K562 (cell line): Measurements from ENCODE around the gene TENM4. TPM values are rescaled to one million over a fixed set of nuclear protein-coding genes. Genes with fewer than 3 reads are reported as not detected.

ENCODE experiments used
- ATAC-seq: fragments of 200-7000 bp; cut with Tn5 transposase; 3 replicates; pipeline ENCODE4 v1.9.1; 2020; ENCODE audit warnings: moderate library complexity
- BruUV-seq: library from RNA; stranded (reverse); fragments of 400-500 nt; replicated peaks from 2 replicates; lab custom pipeline; 2021; lab: Mats Ljungman, UMichigan
- CTCF ChIA-PET: fragments of 300-600 bp; formaldehyde crosslinking; extraction: SDS; loops from one replicate; lab custom pipeline; 2021; ENCODE audit warnings: low intra/inter-chr PET ratio; lab: Yijun Ruan, JAX
- POLR2A ChIA-PET: fragments of 300-600, 350-650 bp; sonication (Branson Sonifier 250); formaldehyde crosslinking; extraction: SDS; loops from one replicate; lab custom pipeline; 2021; ENCODE audit warnings: antibody characterized with exemption, inconsistent platforms; lab: Yijun Ruan, JAX
- DNase-seq, 4 experiments: peaks; one replicate each; pipeline versions ENCODE4 v3.0.0 to v3.0.0-alpha.2; 2011 to 2018; ENCODE audit warnings: low spot score in 3 of 4, mixed read lengths in 3 of 4; ENCODE audit errors: extremely low read depth in 1 of 4
- FAIRE-seq: peaks from 2 replicates; lab custom pipeline; 2011; peaks lifted over from hg19 to GRCh38; lab: Jason Lieb, UNC
- H2AFZ ChIP-seq: 2 replicates; pipeline ENCODE4 v1.6.0; 2011; ENCODE audit warnings: low read depth, low read length, control low read depth, inconsistent platforms
- H3K27ac ChIP-seq: fragments of 200-600 bp; 3 replicates; pipeline ENCODE4 v1.8.0; 2011; ENCODE audit warnings: low read depth, mild to moderate bottlenecking, control low read depth, inconsistent platforms, low read length, moderate library complexity, mixed read lengths; ENCODE audit errors: extremely low read depth
- H3K27me3 ChIP-seq, 2 experiments: fragments of 300-600 bp in 1 of 2; 2 replicates in 1 of 2; 3 replicates in 1 of 2; pipeline versions ENCODE4 v1.6.0 to v1.8.0; 2011; ENCODE audit warnings: inconsistent platforms in 2 of 2, low read length in 2 of 2, mild to moderate bottlenecking in 1 of 2, mixed read lengths in 1 of 2, moderate library complexity in 1 of 2; ENCODE audit not compliant: control insufficient read depth in 2 of 2, insufficient read depth in 2 of 2
- H3K36me3 ChIP-seq: fragments of 300-600 bp; 3 replicates; pipeline ENCODE4 v1.8.0; 2011; ENCODE audit warnings: mild to moderate bottlenecking, low read length, inconsistent platforms; ENCODE audit not compliant: control insufficient read depth, insufficient read depth
- H3K4me1 ChIP-seq, 2 experiments: fragments of 200-600 bp in 1 of 2; replicated peaks in 1 of 2; 2 replicates in 1 of 2; 3 replicates in 1 of 2; pipeline versions ENCODE4 v1.5.1 to v1.8.0; 2011; ENCODE audit warnings: inconsistent platforms in 2 of 2, low read length in 2 of 2, mild to moderate bottlenecking in 1 of 2, mixed read lengths in 1 of 2, moderate library complexity in 1 of 2; ENCODE audit not compliant: control insufficient read depth in 2 of 2, insufficient read depth in 2 of 2
- H3K4me2 ChIP-seq: 2 replicates; pipeline ENCODE4 v1.6.1; 2011; ENCODE audit warnings: low read length, control low read depth, inconsistent platforms, mixed read lengths; ENCODE audit not compliant: insufficient read depth
- H3K4me3 ChIP-seq: fragments of 200-600 bp; sonication (generic), shearing (Covaris generic); 2 replicates; pipeline ENCODE4 v1.5.1; 2016; ENCODE audit warnings: control low read depth, inconsistent platforms
- H3K79me2 ChIP-seq: fragments of 200-600 bp; 3 replicates; pipeline ENCODE4 v1.8.0; 2011; ENCODE audit warnings: low read length, inconsistent platforms; ENCODE audit not compliant: control insufficient read depth, insufficient read depth
- H3K9ac ChIP-seq, 2 experiments: 2 replicates each; pipeline versions ENCODE4 v1.6.0 to v1.6.1; 2011; ENCODE audit warnings: low read depth in 2 of 2, low read length in 2 of 2, control low read depth in 1 of 2, inconsistent platforms in 1 of 2, mild to moderate bottlenecking in 1 of 2, mixed read lengths in 1 of 2; ENCODE audit not compliant: insufficient read depth in 1 of 2
- H3K9me1 ChIP-seq: one replicate; pipeline ENCODE4 v1.6.0; 2011; ENCODE audit warnings: inconsistent platforms, mild to moderate bottlenecking, low read length, moderate library complexity; ENCODE audit not compliant: control insufficient read depth, insufficient read depth
- H3K9me3 ChIP-seq: replicated peaks from 2 replicates; pipeline ENCODE4 v1.5.1; 2011; ENCODE audit warnings: low read depth, low read length, inconsistent platforms; ENCODE audit not compliant: control insufficient read depth, insufficient read depth
- H4K20me1 ChIP-seq: replicated peaks from 2 replicates; pipeline ENCODE4 v1.6.1; 2011; ENCODE audit warnings: low read length, inconsistent platforms, mixed read lengths; ENCODE audit not compliant: control insufficient read depth, insufficient read depth
- C11orf30 ChIP-seq: fragments of 450-650 bp; IDR thresholded peaks from 2 replicates; pipeline ENCODE4 v1.6.1; 2016; ENCODE audit warnings: low read depth, mild to moderate bottlenecking
- CREB3 ChIP-seq: fragments of 450-650 bp; conservative IDR thresholded peaks from 2 replicates; pipeline ENCODE4 v1.6.1; 2016; ENCODE audit warnings: missing genetic modification characterization, low read depth, mild to moderate bottlenecking, missing compliant biosample characterization, moderate library complexity
- NFATC3 ChIP-seq: fragments of 450-650 bp; IDR thresholded peaks from 2 replicates; pipeline ENCODE4 v1.6.1; 2017; ENCODE audit warnings: mild to moderate bottlenecking
- POU5F1 ChIP-seq: fragments of 150-350 bp; IDR thresholded peaks from 2 replicates; pipeline ENCODE4 v1.6.1; 2014; ENCODE audit warnings: borderline replicate concordance, low read length, low read depth, mild to moderate bottlenecking; ENCODE audit not compliant: partially characterized antibody
- RB1 ChIP-seq: fragments of 450-650 bp; IDR thresholded peaks from 2 replicates; pipeline ENCODE4 v1.6.1; 2017; ENCODE audit warnings: low read depth, mild to moderate bottlenecking
- ZBTB49 ChIP-seq: sonication (generic); formaldehyde crosslinking; IDR thresholded peaks from 2 replicates; pipeline ENCODE4 v1.8.0; 2022; ENCODE audit warnings: missing genetic modification reagents, mild to moderate bottlenecking, borderline replicate concordance
- ZBTB8A ChIP-seq: fragments of 450-650 bp; IDR thresholded peaks from 2 replicates; pipeline ENCODE4 v1.6.1; 2018; ENCODE audit warnings: mild to moderate bottlenecking, moderate library complexity; ENCODE audit not compliant: partially characterized antibody
- ZHX1 ChIP-seq: fragments of 150-350 bp; conservative IDR thresholded peaks from 2 replicates; pipeline ENCODE4 v1.6.1; 2014; ENCODE audit warnings: low read length
- ZNF217 ChIP-seq: sonication (generic); formaldehyde crosslinking; IDR thresholded peaks from 2 replicates; pipeline ENCODE4 v1.8.0; 2022; ENCODE audit warnings: mild to moderate bottlenecking, missing genetic modification reagents
- WGBS: fragments of 100-300 bp; shearing (Covaris generic); methylation state at CpG from one replicate; pipeline ENCODE4 v1.1.6; 2016; ENCODE audit warnings: low coverage, mixed read lengths; ENCODE audit not compliant: insufficient coverage; ENCODE audit errors: missing lambda C conversion rate; 5-methylcytosine and 5-hydroxymethylcytosine counted together
- in situ Hi-C: fragments of 300-500 bp; cut with MboI; formaldehyde crosslinking; loops from 4 replicates; pipeline ENCODE4 v1.15.0; 2018; ENCODE audit warnings: inconsistent platforms, mixed read lengths
- intact Hi-C: fragments of 100-400 bp; cut with micrococcal nuclease; formaldehyde crosslinking; loops from 2 replicates; pipeline ENCODE4 v1.14.2; 2022
- polyA plus RNA-seq, 8 experiments: library from polyadenylated mRNA; depleted of rRNA in 4 of 8; stranded (reverse) in 5 of 8; unstranded in 3 of 8; fragments of >200 nt; fragmentation: Nextera tagmentation in 2 of 8; fragmentation: Illumina TruSeq in 1 of 8; extraction: Ambion mirVana in 2 of 8; extraction: Trizol in 1 of 8; gene quantifications; 2 replicates each; pipeline versions ENCODE4 v1.2.1 to v1.2.3, GENCODE V29; 2011 to 2014; ENCODE audit warnings: inconsistent platforms in 1 of 8, missing spikeins in 1 of 8
- total RNA-seq, 7 experiments: library from RNA; depleted of rRNA in 6 of 7; stranded (reverse); fragments of >200 nt in 6 of 7; fragmentation: Illumina TruSeq in 2 of 7; extraction: Trizol in 2 of 7; gene quantifications; 2 replicates each; pipeline versions ENCODE4 v1.2.1 to v1.2.3, GENCODE V29; 2011 to 2021; ENCODE audit warnings: low replicate concordance in 1 of 7

Gene TENM4
- total and polyA plus RNA-seq, 9 of the 15 experiments (the other 6 are each of a cell fraction or from before 2014, with no cell fraction given) = 0.16 TPM; not detected in 8

- no peak for DNase-seq
- no peak for FAIRE-seq
- in situ Hi-C loops (no loop called here), intact Hi-C loops (no loop called here)
- no peak overlapping the region for H3K9ac ChIP-seq
- H3K4me3 ChIP-seq = no peak overlapping the region
- H3K27me3 ChIP-seq = peaks cover 0 to 24% of the 10 kb centered on the region in 2 experiments; a peak in 2 of 5 replicates
- H3K9me3 ChIP-seq = no peaks in the 10 kb centered on the region
- no peaks in the 10 kb centered on the region for H3K79me2 ChIP-seq
- no peak overlapping the region for H3K27ac ChIP-seq
- no peaks in the 10 kb centered on the region for H3K9me1 ChIP-seq
- no peak overlapping the region for H2AFZ ChIP-seq
- TF ChIP-seq C11orf30 (no peak), ZHX1 (no peak), ZBTB49 (CRISPR knock-in tag) (no peak), RB1 (no peak), CREB3 (no peak), ZNF217 (CRISPR knock-in tag) (no peak), POU5F1 (no peak), NFATC3 (no peak), ZBTB8A (no peak)
- ChIA-PET CTCF (no interaction called here), POLR2A (interaction anchor here (0.6 kb wide), 2 partner anchors 48 to 95 kb away, joined by 3 to 4 read pairs; no protein-coding TSS in a partner anchor)
- WGBS = 0% methylated on average over 1 of the region's 1 CpG
- H3K36me3 ChIP-seq = no peaks in the 10 kb centered on the region
- no peaks in the 10 kb centered on the region for H4K20me1 ChIP-seq
- no peak for ATAC-seq
- no TSS peak for BruUV-seq
- 0 out of 5 replicates have a peak, but pooled peaks cover 0 to 3% of the 10 kb centered on the region in 2 experiments for H3K4me1 ChIP-seq
- H3K4me2 ChIP-seq = no peak overlapping the region
Measured at GRCh38 chr11:78789375-78789774, 651.5 kb downstream of the TENM4 start.
